ENCODE measurements around the gene THAP8. TPM values are rescaled to one million over a fixed set of nuclear protein-coding genes. Genes with fewer than 3 reads are reported as not detected.

The THAP8 gene
- total RNA-seq, 1 donor from 2014 or later = 6.0 TPM

- no peaks in the 10 kb centered on the region for H3K79me2 ChIP-seq (ENCODE audit: insufficient read depth, low read length)
- no peaks in the 10 kb centered on the region for H3K36me3 ChIP-seq (ENCODE audit: insufficient read depth, low read length)
- TF ChIP-seq CTCF (IDR thresholded peaks at IDR 0.05; ENCODE audit: insufficient read depth, low read depth, low read length) (no peak), EZH2 (IDR thresholded peaks at IDR 0.05; ENCODE audit: insufficient read depth, low read length) (no peak)
- Mint-ChIP-seq H3K27ac (ENCODE audit: unreplicated experiment) (peak overlapping the region; percentile 20), H3K4me3 (ENCODE audit: unreplicated experiment) (peak overlapping the region; percentile 58), H3K36me3 (ENCODE audit: low read depth, unreplicated experiment) (peaks cover 22% of the 10 kb centered on the region), H3K9me3 (ENCODE audit: unreplicated experiment) (peaks cover 5% of the 10 kb centered on the region), H3K27me3 (ENCODE audit: low read depth, unreplicated experiment) (peaks cover 2% of the 10 kb centered on the region), H3K4me1 (ENCODE audit: low read depth, unreplicated experiment) (peaks cover 5% of the 10 kb centered on the region)
- no peaks in the 10 kb centered on the region for H3K27me3 ChIP-seq (ENCODE audit: insufficient read depth, low read length)
- DNase-seq (ENCODE audit: low read depth) (no peak), FAIRE-seq (no peak)
- no peaks in the 10 kb centered on the region for H3K4me1 ChIP-seq (ENCODE audit: insufficient read depth, low read length)
- peaks cover 15% of the 10 kb centered on the region for H4K20me1 ChIP-seq (ENCODE audit: insufficient read depth, low read length)
- H3K9ac ChIP-seq (ENCODE audit: low read length) = no peak overlapping the region
- no peak overlapping the region for H3K4me3 ChIP-seq (ENCODE audit: insufficient read depth, low read depth, low read length)
- no peaks in the 10 kb centered on the region for H3K9me3 ChIP-seq (ENCODE audit: insufficient read depth, low read depth, low read length)
- no peak overlapping the region for H2AFZ ChIP-seq (ENCODE audit: low read depth, low read length)
- H3K27ac ChIP-seq (ENCODE audit: low read depth, low read length) = no peak overlapping the region
- H3K4me2 ChIP-seq (ENCODE audit: low read length) = no peak overlapping the region
Measured at GRCh38 chr19:36030264-36031148, 23.6 kb downstream of the THAP8 start.

GRCh38 chr19:36028313-36029041, 25.6 kb downstream of the THAP8 start:
- H3K4me3 ChIP-seq (ENCODE audit: insufficient read depth, low read depth, low read length) = no peak overlapping the region
- H3K27me3 ChIP-seq (ENCODE audit: insufficient read depth, low read length) = no peaks in the 10 kb centered on the region
- Mint-ChIP-seq H3K9me3 (ENCODE audit: unreplicated experiment) (no peaks in the 10 kb centered on the region), H3K27ac (ENCODE audit: unreplicated experiment) (no peak overlapping the region), H3K4me1 (ENCODE audit: low read depth, unreplicated experiment) (peaks cover 3% of the 10 kb centered on the region), H3K36me3 (ENCODE audit: low read depth, unreplicated experiment) (peaks cover 27% of the 10 kb centered on the region), H3K4me3 (ENCODE audit: unreplicated experiment) (no peak overlapping the region), H3K27me3 (ENCODE audit: low read depth, unreplicated experiment) (no peaks in the 10 kb centered on the region)
- no peaks in the 10 kb centered on the region for H3K4me1 ChIP-seq (ENCODE audit: insufficient read depth, low read length)
- no peak overlapping the region for H2AFZ ChIP-seq (ENCODE audit: low read depth, low read length)
- no peak overlapping the region for H3K27ac ChIP-seq (ENCODE audit: low read depth, low read length)
- peaks cover 15% of the 10 kb centered on the region for H4K20me1 ChIP-seq (ENCODE audit: insufficient read depth, low read length)
- DNase-seq (ENCODE audit: low read depth) = no peak
- TF ChIP-seq EZH2 (IDR thresholded peaks at IDR 0.05; ENCODE audit: insufficient read depth, low read length) (no peak), CTCF (IDR thresholded peaks at IDR 0.05; ENCODE audit: insufficient read depth, low read depth, low read length) (no peak)
- no peak for FAIRE-seq
- H3K4me2 ChIP-seq (ENCODE audit: low read length) = no peak overlapping the region
- H3K36me3 ChIP-seq (ENCODE audit: insufficient read depth, low read length) = no peaks in the 10 kb centered on the region
- H3K9ac ChIP-seq (ENCODE audit: low read length) = no peak overlapping the region
- H3K9me3 ChIP-seq (ENCODE audit: insufficient read depth, low read depth, low read length) = no peaks in the 10 kb centered on the region
- no peaks in the 10 kb centered on the region for H3K79me2 ChIP-seq (ENCODE audit: insufficient read depth, low read length)

Measured in astrocyte (in vitro differentiated cells and primary cell).